Upper lobe of left lung (tissue), 6 donors: ENCODE data around the gene PRCD. TPM values are rescaled to one million over a fixed set of nuclear protein-coding genes. Genes with fewer than 3 reads are reported as not detected.

Experiments
- ATAC-seq, 2 donors: fragments of 200-7000 bp; cut with Tn5 transposase; one replicate each; pipeline ENCODE4 v1.9.1; 2022; ENCODE audit warnings: mild to moderate bottlenecking in 2 of 2, moderate library complexity in 2 of 2; ENCODE audit not compliant: low FRiP score in 2 of 2
- DNase-seq, 2 donors: peaks; one replicate each; pipeline ENCODE4 v3.0.0-alpha.2; 2019 to 2020
- H3K27ac ChIP-seq, 4 donors: fragments of 200-600 bp; sonication (generic); one replicate each; pipeline ENCODE4 v1.5.1; 2016 to 2019
- H3K27me3 ChIP-seq, 4 donors: fragments of 200-600 bp; sonication (generic); one replicate each; pipeline ENCODE4 v1.5.1; 2017 to 2019
- H3K36me3 ChIP-seq, 4 donors: fragments of 200-600 bp; sonication (generic); one replicate each; pipeline ENCODE4 v1.5.1; 2016 to 2019
- H3K4me1 ChIP-seq, 4 donors: fragments of 200-600 bp; sonication (generic); one replicate each; pipeline ENCODE4 v1.5.1; 2018 to 2019
- H3K4me3 ChIP-seq, 4 donors: fragments of 200-600 bp; sonication (generic); one replicate each; pipeline ENCODE4 v1.5.1; 2017 to 2019; ENCODE audit warnings: mild to moderate bottlenecking in 2 of 4, moderate library complexity in 1 of 4
- H3K9me3 ChIP-seq, 4 donors: fragments of 200-600 bp; sonication (generic); one replicate each; pipeline ENCODE4 v1.5.1; 2018 to 2019
- EP300 ChIP-seq, 4 donors: sonication (generic); formaldehyde crosslinking; IDR thresholded peaks; one replicate each; pipeline ENCODE4 v1.5.1; 2017; ENCODE audit warnings: antibody characterized with exemption in 4 of 4, control low read depth in 2 of 4
- POLR2A ChIP-seq, 4 donors: fragments of 450-650 bp; IDR thresholded peaks; one replicate each; pipeline ENCODE4 v1.5.1; 2016 to 2017; ENCODE audit warnings: antibody characterized with exemption in 4 of 4, mild to moderate bottlenecking in 2 of 4
- POLR2AphosphoS5 ChIP-seq, 2 donors: sonication (generic); formaldehyde crosslinking; IDR thresholded peaks; one replicate each; pipeline ENCODE4 v1.5.1; 2017; ENCODE audit warnings: antibody characterized with exemption in 2 of 2
- WGBS, 2 donors: methylation state at CpG; one replicate each; pipeline ENCODE4 v1.1.5; 2017 to 2018; 5-methylcytosine and 5-hydroxymethylcytosine counted together
- total RNA-seq, 6 donors: library from RNA; depleted of rRNA in 4 of 6; stranded (reverse); fragments of >200 nt in 4 of 6; gene quantifications; one replicate each; pipeline versions ENCODE4 v1.1.0 to v1.2.1, GENCODE V29; 2016 to 2021
- TF ChIP-seq, protein P1 (sequence below), 6 experiments: fragments of 450-650 bp in 4 of 6; fragments of 200-600 bp in 2 of 6; sonication (generic) in 2 of 6; IDR thresholded peaks; one replicate each; pipeline ENCODE4 v1.5.1; 2016 to 2019; ENCODE audit warnings: antibody characterized with exemption in 6 of 6
- donor health status: DM: no; HTN: no; CAD: no; lungs with moderate emphysema.
- donor health status: DM: no; HTN: yes; CAD: no; lungs with severe emphysema.

The PRCD gene
- total RNA-seq, 6 donors from 2014 or later: 3.0 to 13.9 (median 7.2) TPM; not detected in 1

DNA sequence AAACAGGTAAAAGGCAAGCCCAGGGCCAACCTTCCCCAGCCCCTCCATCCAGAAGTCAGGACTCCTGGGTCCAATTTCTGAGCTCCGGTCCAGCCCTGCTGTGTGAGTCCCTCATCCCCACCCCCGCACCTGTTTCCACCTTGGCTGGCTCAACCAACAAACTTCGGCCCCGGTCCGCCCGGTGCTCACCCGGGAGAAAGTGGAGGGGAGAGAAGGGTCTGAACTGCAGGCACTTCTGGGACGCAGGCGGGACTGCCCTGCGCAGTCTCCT is 39.2 kb upstream of the PRCD start:
- DNase-seq (no peak), ATAC-seq (no peak)
- Histone ChIP-seq H3K4me3 (peak overlapping the region; percentile 71 to 82 (median 74)), H3K4me1 (peaks cover 47 to 58% (median 53%) of the 10 kb centered on the region in 4 donors), H3K27ac (peak overlapping the region; percentile 91 to 95 (median 94)), H3K27me3 (no peaks in the 10 kb centered on the region), H3K36me3 (no peaks in the 10 kb centered on the region), H3K9me3 (no peaks in the 10 kb centered on the region)
- TF ChIP-seq POLR2AphosphoS5 (IDR thresholded peaks at IDR 0.05) (no peak), POLR2A (IDR thresholded peaks at IDR 0.05) (no peak), EP300 (IDR thresholded peaks at IDR 0.05) (no peak)
- TF ChIP-seq, protein P1, sequence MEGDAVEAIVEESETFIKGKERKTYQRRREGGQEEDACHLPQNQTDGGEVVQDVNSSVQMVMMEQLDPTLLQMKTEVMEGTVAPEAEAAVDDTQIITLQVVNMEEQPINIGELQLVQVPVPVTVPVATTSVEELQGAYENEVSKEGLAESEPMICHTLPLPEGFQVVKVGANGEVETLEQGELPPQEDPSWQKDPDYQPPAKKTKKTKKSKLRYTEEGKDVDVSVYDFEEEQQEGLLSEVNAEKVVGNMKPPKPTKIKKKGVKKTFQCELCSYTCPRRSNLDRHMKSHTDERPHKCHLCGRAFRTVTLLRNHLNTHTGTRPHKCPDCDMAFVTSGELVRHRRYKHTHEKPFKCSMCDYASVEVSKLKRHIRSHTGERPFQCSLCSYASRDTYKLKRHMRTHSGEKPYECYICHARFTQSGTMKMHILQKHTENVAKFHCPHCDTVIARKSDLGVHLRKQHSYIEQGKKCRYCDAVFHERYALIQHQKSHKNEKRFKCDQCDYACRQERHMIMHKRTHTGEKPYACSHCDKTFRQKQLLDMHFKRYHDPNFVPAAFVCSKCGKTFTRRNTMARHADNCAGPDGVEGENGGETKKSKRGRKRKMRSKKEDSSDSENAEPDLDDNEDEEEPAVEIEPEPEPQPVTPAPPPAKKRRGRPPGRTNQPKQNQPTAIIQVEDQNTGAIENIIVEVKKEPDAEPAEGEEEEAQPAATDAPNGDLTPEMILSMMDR (IDR thresholded peaks at IDR 0.05): no peak
- WGBS, 2 donors: 3 to 10% methylated on average over 6 to 10 of the region's 10 CpGs

DNA sequence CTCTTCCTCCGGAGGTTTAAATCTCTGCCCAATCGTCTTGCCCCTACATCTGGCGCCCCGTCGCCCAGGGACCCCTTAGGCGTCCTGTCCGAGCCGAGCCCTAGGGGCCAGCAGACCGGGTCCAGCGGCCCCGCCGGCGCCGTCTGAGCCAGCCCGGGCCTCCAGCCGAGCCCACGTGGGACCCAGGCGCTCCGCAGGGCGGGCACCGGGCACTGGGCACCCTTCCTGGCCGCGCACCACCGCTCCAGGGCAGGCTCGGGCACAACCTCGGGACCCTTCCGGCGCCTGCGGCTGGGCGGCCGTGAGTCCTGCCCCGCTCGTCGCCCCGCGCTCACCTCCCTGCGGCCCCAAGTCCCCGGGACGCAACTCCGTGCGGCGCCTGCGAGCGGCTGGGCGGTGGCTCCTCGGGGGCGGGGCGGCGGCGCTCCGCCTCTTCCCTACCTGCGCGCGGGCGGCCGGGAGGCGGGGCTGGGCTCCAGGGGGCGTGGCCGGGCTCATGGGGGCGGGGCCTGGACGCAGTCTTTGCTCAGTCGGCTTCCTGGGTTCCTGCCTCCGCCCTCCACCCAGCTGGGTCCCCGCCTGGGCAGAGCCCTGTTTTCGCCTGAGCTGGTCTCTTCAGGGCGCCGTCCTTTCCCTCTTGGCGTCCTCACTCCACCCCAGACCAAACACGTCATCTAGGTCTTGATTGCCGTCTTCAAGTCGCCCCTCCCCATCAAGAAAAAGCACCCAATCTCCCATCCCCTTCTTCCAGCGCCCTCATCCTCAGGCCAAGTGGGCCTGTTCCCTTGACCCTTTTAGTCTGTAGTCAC is 38.6 kb upstream of the PRCD start, which contains the start of gene RHBDF2:
Gene RHBDF2, minus strand, starts transcription at position 406 of the 809 bp plus-strand sequence. CDS start 19,899 bp downstream, outside the sequence.
- H3K4me1 ChIP-seq: peaks cover 45 to 55% (median 51%) of the 10 kb centered on the region in 4 donors
- peak within 1 kb of the TSS; percentile 91 to 95 (median 94) for H3K27ac ChIP-seq
- no peaks in the 10 kb centered on the region for H3K36me3 ChIP-seq
- peak within 1 kb of the TSS; percentile 71 to 82 (median 74) for H3K4me3 ChIP-seq
- DNase-seq: peak; percentile 96 to 100
- no peaks in the 10 kb centered on the region for H3K27me3 ChIP-seq
- ATAC-seq: peak; percentile 93 to 95
- no peaks in the 10 kb centered on the region for H3K9me3 ChIP-seq
- TF ChIP-seq EP300 (IDR thresholded peaks at IDR 0.05) (no peak), POLR2A (IDR thresholded peaks at IDR 0.05) (peak in 3 of 4 donors; percentile 77 to 99 (median 82)), POLR2AphosphoS5 (IDR thresholded peaks at IDR 0.05) (peak; percentile 85)
- TF ChIP-seq, protein P1 (IDR thresholded peaks at IDR 0.05): peak in 3 of 6 experiments; percentile 10 to 37 (median 24)
- WGBS, 2 donors: 2 to 5% methylated on average over 8 to 25 of the region's 72 CpGs

DNA sequence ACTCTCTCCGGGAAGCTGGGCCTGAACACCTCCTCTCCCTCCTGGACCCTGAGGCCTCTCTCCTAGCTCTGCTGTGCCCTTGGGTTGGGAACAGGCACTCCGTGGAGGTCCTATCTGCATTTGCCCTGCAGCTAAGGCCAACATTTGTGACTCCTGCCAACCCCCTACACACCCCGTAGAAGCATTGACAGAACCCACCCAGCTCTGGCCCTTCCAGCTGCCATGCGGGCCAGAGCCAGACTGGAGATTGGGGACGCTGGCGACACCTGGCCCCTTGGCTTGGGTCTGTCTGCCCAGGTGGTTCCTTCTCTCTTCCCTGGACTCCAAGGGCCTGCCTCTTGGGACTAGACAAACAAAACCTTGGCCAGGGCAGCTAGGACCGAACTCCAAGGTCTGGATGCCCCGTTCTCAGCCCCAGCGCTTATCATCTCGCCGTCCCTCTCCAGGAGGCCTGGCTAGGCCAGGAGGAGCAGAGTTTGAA is 38.0 kb upstream of the PRCD start:
- no peaks in the 10 kb centered on the region for H3K36me3 ChIP-seq
- DNase-seq: no peak
- H3K27me3 ChIP-seq: no peaks in the 10 kb centered on the region
- WGBS, 2 donors: 48 to 68% methylated on average over 3 to 11 of the region's 11 CpGs
- peak overlapping the region in 3 of 4 donors; percentile 74 to 82 (median 75) for H3K4me3 ChIP-seq
- peaks cover 44 to 55% (median 48%) of the 10 kb centered on the region in 4 donors for H3K4me1 ChIP-seq
- no peak for ATAC-seq
- H3K9me3 ChIP-seq: no peaks in the 10 kb centered on the region
- TF ChIP-seq POLR2AphosphoS5 (IDR thresholded peaks at IDR 0.05) (peak in 1 of 2 donors; percentile 6), POLR2A (IDR thresholded peaks at IDR 0.05) (no peak), EP300 (IDR thresholded peaks at IDR 0.05) (no peak)
- TF ChIP-seq, protein P1 (IDR thresholded peaks at IDR 0.05): no peak
- H3K27ac ChIP-seq: peak overlapping the region; percentile 91 to 95 (median 94)

DNA sequence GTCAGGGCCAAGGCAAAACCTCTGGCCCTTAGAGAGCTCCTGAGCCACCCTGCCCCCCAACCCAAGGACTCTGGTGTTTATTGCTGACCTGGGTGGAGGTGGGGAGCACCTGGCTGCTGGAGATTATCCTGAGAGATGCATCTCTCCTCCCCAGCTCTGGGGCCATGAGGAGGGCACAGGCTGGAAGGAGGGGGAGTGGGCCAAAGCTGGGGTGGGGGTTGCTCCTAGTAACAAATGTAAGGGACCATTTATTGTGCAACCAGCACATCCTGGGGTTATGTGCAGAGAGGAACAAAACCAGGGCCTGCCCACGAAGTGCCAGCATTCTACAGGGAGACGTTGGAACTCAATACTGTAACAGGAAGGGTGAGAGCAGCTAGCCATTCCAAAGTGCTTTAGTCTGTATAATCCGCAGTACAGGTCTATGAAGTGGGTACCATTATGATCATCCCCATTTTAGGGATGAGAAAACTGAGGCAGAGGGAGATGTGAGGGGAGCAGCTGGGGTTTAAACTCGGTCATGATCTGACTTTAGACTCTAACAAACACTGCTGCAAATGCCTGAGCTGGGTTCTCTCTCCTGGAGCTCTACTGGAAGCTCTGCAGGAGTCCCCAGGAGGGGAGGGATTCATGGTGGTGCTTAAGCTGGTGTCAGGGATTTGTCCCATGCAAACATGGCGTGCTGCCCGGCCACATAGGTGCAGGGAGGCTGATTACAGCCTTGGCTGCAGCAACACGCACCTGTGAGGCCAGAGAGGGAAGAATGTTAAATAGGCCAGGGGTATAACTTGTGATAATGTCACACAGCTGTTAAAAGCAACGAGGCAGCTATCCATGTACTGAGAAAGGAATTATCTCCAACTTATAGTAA is 37.3 kb upstream of the PRCD start:
- Histone ChIP-seq H3K4me3 (no peak overlapping the region), H3K36me3 (no peaks in the 10 kb centered on the region), H3K27ac (peak overlapping the region; percentile 91 to 95 (median 94)), H3K9me3 (no peaks in the 10 kb centered on the region), H3K27me3 (no peaks in the 10 kb centered on the region), H3K4me1 (peaks cover 39 to 48% (median 42%) of the 10 kb centered on the region in 4 donors)
- TF ChIP-seq POLR2AphosphoS5 (IDR thresholded peaks at IDR 0.05): no peak
- no peak for TF ChIP-seq POLR2A (IDR thresholded peaks at IDR 0.05)
- TF ChIP-seq, protein P1 (IDR thresholded peaks at IDR 0.05): no peak
- no peak for TF ChIP-seq EP300 (IDR thresholded peaks at IDR 0.05)
- no peak for ATAC-seq
- WGBS, 2 donors: 84 to 87% methylated on average over 8 of the region's 8 CpGs
- peak in 1 of 2 donors; percentile 45 for DNase-seq
